HG02943 (cell line): Measurements from ENCODE around the gene GALNT15.
A peak's percentile ranks its signal among the peaks of the same experiment; 100 is the strongest.

Source experiments
- ATAC-seq: cut with Tn5 transposase; IDR thresholded peaks from one replicate; pipeline ENCODE4 v1.9.1; 2021; ENCODE audit warnings: mild to moderate bottlenecking, low read depth, moderate library complexity; ENCODE audit not compliant: unreplicated experiment

Gene GALNT15

DNA sequence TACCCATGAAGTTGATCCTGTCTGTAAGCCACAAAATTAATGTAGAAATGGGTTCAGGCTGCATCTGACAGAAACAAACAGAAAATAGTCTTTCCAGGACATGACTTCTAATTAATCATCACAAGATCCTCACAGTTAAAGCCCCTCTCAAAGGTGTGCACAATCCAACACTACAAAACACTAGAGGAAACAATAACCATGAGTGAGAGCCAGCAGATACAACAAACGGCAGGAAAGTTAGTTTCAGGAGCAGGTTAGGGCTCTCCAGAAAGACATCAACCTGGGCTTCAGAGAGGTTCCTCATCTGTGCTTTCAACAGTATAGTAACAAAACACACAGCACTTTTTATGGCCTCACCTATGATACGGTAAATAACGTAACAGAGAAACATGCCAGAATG is 47.5 kb downstream of the GALNT15 start:
- ATAC-seq, result no peak

DNA sequence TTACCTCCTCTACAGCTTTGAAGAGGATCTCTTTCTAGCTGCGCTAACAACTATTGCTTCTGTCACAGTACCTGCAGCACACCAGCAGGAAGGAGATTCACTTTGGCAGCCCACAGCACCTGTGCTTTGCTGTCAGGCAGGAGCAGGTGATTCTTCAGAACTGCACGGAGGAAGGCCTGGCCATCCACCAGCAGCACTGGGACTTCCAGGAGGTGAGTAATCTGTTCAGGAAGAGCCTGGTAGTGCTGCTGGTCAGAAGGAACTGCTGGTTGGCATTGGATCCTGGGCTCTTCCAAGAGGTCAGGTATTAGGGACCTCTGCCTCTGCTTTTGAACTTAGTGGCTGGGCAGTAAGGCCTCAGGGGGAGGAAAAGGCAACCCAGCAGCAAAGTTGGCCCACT is 48.1 kb downstream of the GALNT15 start:
- no peak for ATAC-seq

DNA sequence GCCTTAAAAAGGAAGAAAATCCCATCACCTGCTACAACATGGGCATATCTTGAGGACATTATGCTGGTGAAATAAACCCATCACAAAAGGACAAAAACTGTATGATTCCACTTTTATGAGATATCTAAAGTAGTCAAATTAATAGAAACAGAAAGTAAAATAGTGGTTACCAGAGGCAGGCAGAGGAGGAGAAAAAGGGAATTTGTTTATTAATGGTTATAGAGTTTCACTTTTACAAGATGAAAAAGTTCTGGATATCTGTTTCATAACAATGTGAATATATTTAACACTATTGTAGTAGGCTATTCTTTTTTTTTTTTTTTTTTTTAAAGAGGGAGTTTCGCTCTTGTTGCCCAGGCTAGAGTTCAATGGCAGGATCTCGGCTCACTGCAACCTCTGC is 49.8 kb downstream of the GALNT15 start:
- ATAC-seq, result no peak

DNA sequence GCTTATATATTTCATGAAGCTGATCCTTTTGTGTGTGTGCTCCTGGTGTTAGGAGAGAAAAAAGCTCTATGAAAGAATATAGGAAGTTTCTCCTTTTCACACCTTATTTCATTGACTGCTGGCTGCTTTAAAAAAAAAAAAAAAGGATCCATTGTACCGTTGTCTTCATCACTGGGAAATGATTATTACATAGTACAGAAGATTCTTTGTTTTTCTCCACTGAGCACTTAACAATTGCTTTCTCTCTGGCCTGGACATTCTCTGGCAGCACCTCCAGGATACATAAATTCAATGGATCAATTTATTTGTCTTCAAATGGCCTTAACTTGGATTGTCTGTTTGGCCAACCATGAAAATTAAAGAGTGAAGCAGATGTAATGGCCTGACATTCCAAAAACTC is 53.1 kb downstream of the GALNT15 start:
- ATAC-seq, result no peak

DNA sequence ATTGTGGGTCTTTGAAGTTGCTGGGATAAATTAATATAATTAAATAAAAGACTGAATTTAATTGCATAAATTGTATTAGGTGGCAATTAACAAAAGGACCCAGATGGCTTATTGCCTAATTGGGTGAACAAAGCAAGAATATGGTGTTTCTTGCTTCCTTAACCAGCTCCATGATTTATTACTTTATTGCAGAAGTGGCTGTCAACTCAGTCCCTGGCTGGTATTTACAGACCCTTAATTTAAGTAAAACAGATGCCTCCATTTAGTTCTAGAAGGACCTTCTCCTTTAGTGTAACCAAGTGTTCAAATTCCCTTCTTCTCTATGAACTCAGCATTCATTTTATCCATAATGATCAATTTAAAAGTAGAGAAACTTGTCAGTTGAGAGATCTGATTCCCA is 55.2 kb downstream of the GALNT15 start:
- ATAC-seq, result no peak

DNA sequence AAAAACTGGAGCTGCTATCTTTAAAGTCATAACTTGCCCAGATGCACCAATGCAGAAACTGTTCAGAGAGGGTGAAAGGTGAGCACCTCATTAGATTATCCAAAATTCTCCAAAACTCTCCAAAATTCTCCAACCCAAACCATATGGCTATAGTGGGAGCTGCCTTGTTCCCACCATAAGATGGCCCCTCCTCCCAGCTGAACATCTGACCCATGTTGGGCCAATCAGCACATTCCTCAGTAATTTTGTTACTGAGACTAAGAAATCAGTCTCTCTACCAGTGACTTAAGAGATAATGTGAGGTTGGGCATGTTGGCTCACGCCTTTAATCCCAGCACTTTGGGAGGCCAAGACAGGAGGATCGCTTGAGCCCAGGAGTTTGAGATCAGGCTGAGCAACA is 57.5 kb downstream of the GALNT15 start:
- ATAC-seq, result no peak

DNA sequence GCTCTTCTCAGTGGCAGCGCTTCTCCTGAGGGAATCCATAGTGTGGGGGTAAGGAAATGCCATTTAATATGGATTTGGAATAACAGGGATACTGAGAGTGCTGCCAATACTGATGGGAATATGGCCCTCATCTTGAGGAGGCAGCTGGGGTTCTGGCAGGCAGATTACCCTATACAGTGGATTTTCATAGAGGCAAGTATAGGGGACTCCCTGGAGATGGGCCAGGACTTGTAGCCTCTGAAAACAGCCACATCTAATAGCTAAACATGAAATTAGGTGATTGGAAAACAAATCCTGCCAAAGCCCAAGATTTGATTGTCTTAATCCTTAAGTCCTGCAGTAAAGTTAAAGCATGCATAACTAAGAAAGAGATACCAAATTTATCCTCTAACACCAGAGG is 59.3 kb downstream of the GALNT15 start:
- ATAC-seq, result no peak

DNA sequence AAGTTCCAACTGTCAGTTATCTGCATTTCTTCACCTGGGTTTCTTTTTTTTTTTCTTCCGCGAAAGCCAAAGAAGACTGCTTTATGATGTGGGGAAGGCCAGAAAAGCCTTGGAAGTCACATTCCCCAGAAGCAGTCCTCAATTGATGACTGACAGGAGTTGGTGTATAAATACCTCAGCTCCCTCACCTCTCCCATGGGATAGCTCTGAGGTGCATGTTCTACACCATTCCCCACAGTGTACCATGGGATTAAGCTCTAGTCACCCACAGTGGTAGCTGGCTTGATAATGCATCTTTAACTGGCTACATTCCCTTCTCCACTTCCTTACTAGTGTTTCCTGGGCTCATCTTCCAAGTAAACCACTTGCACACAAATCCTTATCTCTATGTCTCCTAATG is 59.8 kb downstream of the GALNT15 start:
- ATAC-seq, result no peak

DNA sequence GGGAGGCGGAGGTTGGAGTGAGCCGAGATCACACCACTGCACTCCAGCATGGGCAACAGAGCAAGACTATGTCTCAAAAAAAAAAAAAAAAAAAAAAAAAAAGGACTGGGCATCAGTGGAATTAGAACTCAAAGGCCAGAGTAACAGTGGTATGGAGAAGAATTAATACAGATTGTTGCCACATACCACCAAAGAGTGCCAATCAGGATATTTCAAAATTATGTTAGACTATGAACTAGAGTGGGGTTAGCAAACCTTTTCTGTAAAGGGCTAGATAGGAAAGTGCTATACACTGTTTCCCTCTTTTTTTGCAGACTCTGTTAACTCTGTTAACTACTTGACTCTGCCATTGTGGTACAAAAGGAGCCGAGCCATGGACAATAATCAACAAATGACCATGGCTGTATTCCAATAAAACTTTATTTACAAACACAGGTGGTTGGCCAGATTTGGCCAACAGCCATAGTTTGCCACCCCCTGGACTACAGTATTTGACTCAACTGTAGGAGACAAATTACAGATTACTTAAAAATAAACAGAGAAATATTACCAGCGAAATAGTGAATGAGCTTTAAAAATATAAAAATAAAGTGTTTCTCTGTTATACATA is 61.7 kb downstream of the GALNT15 start:
- no peak for ATAC-seq

DNA sequence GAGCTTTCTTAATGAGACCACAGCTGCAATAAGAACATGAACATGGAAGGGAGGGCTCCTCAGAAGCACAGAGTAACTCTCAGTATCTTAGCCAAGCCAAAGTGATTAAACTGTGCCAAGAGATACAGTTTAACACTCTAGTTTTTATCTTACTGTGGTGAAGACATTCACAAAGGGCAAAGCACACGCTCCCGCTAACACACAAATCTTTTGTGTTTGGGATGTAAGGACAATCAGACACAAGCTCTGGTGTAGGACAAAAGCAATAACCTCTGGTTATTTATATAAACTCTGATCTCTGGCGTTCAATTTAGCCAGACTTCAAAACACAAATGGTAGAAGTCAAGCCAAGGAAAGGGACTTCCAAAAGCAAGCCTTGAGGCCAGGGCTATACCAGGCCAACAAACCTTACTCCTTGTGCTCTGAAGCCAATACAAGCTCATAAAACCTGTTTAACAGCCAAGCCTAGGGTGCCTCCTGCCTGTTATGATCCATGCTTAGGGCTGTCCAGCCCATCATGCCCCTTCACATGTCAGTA is 62.4 kb downstream of the GALNT15 start:
- no peak for ATAC-seq

DNA sequence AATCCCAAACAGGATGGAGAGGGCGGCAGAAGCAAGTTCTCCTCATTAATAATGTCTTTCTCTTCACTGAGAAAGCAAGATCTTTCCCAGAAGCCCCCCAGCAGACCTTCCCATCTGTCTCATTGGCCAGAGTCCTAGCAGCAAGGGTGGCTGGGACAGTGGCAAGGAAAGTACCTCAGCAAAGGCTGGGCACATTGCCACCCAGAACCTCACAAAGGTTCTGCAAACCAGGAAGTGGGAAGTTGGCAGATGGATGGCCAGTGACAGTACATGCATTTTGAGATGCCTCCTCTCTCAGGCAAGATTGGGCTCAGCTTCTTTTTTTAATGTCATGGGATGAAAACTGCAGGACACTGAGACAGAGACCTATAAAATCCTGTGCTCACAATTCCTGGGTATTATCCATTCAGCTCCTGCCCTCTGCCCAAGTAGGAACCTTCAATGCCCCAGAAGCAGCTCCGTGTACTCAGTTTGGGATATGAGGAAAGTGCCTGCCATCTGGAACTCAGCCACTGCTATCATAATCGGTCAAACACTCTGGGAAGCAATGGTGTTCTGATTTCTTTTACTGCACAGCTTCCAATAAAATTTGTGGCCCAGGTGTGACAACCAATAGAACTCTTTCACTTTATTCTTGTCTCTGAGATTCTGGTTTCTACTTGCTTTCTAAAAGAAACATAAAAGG is 64.7 kb downstream of the GALNT15 start:
- no peak for ATAC-seq

DNA sequence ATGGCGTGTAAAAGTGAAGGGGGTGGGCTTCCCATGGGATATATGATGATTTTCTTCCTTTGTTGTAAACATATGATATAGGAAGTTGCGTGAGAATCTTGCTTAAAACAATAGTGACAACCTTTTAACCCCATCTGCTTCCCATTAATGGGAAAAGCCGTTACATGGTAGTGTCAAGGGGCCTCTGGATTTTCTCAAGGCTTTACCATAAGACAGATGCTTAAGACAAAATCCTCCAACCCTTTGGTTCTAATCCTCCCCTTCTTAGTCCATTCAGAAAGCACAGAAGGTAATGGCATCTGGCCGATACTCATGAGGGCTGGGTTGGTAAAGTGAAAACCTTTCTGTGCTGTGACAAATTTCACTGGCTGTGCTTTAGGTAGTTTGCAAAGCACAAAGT is 65.3 kb downstream of the GALNT15 start:
- ATAC-seq, result no peak

DNA sequence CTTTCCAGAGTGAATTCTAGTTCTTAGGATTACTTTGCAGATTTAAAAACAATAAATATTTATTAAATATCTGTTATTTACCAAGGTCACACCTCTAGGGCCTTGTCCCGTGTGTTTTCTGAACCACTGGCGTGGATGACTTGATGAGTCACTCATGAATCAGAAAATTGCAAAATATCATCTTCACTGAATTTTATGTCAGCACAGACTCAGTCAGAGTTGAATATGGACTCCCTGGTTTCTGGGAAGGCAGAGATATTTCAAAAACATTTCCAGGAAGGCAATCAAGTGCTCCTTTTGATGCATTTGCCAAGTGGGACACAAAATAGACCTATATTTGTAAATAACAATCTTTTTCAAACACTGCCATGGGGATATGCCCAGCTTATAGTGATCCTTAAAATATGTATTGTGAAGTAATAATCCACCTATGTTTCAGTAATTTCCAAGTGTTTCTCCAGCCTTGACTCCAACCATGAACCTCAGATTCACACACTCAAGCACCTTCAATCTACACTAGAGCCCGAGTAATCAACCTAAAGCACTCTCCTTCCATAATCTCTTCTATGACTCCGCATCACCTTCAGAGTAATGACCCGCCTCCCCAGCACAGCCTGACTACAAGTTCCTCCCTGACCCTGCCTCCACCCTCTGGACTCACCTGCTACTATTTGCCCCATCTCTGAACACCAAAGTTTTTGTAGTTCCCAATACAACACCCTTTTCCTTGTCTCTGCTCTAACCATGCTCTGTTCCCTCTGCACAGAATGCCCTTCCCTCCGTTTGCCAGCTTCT is 65.9 kb downstream of the GALNT15 start:
- ATAC-seq, result no peak

DNA sequence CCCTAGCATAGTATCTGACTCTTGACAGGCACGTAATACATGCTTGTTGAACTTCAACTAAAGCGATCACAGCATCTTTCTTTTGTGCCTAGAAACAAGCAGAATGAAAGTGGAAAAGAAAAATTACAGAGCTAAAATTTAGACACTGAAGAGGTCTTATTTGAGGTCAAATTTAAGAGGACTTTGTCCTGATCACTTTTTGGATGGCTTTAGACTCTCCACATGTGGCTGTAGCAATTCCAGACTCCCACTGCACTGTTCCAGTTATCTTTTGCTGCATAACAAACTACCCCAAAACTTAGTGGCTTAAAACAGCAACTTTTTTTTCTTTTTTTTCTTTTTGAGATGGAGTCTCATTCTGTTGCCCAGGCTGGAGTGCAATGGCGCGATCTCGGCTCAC is 66.7 kb downstream of the GALNT15 start:
- ATAC-seq, result no peak

DNA sequence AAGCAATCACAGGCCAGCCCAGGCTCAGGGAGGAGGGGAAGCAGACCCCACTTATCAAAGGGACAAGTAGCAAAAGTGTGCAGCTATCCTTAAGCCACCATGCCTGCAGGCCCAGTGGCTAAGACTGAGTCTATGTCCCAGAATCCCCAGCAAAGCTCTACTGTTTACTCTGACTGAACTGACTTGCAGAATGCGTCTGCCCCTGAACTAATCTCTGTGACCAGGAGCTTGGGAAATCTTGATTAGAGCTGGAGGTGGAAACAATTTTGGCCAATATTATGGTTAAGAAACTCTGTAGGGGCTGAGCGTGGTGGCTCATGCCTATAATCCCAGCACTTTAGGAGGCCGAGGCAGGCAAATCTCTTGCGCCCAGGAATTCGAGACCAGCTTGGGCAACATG is 67.7 kb downstream of the GALNT15 start:
- ATAC-seq, result no peak

DNA sequence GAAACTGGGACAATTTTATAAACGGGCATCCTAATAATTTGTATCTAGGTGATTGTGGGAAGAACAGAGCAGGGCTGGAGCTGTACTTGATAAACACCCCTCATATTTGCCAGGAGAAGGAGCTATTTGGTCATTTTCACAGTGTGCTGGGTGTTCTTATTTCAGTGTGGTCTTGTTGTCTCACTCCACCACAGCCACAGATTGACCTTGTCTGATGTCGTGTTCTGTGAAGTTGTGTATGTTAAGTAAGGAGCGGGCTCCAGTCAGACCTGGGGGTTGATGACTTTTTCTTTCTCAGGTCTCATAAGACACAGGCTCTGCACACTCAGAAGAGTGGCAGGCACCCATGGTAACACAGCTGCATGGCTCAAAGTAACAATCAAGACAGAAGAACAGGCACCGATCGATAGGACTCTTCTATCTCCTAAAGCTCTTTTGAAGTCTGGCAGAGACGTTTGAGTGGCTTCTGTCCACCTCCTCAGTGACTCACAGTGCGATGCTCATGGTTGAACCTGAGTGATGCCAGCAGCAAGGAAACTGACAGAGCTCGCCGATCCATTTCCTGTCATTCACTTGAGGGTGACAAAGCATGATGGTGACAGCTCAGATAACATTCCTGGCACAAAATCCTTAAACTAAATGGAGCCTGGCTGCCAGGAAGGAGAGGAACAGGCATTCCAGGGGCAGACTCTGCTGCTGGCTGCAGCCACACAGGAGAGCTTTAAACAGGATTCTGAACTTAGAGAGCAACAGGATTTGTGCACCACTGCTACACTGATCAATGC is 69.4 kb downstream of the GALNT15 start:
- ATAC-seq, result no peak

DNA sequence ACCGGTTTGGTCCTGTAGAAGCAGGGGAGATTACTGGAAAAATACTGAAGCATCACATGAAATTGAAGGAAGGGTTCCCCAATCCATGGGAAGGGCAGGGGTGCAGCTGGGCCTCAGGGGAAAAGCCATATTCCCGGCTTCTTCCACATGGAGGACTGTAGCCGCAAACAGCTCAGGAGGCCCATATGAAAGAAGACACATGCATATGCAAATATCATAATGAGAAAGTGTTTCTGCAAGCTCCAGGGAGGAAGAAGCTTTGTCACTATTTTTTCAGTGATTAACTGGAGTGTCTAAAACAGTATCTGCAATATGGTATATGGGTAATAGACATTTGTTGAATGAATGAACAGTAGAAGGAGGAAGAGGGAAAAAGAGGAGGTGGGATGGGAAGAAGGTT is 71.1 kb downstream of the GALNT15 start:
- ATAC-seq, result no peak

DNA sequence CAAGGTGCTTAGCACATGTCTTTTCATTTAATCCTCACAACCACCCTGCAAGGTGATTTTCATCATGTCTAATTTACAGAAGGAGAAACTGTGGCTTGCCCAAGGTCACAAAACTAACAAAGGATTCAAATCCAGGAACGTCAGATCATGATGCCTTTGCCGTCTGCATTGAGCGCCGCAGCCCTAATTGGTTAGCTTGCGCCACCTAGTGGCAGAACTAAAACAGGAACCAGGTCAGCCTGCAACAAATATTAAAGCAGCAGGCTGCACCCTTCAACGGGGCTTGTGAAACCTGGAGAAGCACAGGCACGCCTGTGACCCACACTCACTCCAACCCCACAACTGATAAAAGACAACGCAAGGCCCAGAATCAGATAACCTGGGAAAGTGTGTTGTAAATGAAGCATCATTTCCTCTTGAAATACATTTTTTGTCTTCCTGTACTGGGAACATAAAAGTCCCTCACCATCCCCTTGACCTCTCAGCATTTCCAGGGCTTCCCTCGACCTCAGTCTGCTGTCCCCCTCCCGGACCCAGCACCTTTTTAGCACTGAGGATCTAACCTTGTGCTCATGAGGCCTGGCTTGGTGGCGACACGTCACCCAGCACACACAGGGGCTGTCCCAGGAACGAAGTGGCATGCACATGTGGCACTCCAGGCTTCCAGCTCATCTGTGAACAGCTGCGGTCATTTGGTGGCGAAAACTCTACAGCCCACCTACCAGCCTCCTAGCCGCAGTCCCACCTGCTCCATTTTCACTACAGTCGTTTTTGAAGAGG is 73.0 kb downstream of the GALNT15 start:
- peak; percentile 71 for ATAC-seq

DNA sequence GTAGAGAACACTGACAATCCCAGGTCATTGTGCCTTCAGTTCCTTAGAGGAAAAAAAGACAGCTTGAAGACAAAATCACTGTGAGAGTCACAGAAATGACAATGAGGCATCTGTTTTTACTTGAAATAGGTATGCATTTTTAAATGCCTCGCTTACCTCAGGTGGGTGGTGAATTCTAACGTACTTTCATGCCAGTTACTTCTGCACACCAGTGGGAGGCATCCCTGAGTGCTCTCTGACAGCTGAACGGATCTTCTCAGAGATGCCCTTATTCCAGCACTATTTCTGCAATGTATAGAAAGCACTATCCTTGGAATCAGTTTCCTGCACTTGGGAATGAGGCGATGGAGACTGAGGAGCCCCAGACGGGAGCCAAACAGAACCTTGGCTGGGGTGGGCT is 74.1 kb downstream of the GALNT15 start:
- no peak for ATAC-seq

DNA sequence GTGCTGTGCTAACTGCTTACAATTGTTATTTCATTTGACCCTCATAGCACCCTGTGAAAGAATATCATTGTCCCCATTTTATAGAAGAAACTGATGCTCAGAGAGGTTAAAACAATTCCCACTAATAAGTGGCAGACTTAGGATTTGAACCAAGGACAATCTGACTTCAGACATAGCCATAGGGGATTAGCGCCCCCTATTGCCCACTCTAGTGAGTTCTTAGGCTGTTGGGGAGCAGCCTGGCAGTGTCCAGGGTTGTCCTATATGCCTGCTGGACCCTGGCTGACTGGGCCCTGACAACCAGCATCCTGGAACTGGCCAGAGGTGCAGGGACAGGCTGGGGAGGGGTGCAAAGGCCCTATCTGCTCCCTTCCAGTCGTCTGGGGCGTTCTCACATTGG is 74.9 kb downstream of the GALNT15 start:
- ATAC-seq, result no peak
